Endothelial cell (in vitro differentiated cells): ENCODE data around the gene LUZP1. TPM values are rescaled to one million over a fixed set of nuclear protein-coding genes. Genes with fewer than 3 reads are reported as not detected.

ENCODE experiments used
- DNase-seq: peaks from one replicate; pipeline ENCODE4 v3.0.0; 2021; ENCODE audit warnings: low spot score
- H3K27ac Mint-ChIP-seq: one replicate; pipeline ENCODE4 v1.8.0; 2021; ENCODE audit warnings: mixed read lengths, inconsistent platforms; ENCODE audit not compliant: unreplicated experiment
- H3K27me3 Mint-ChIP-seq: one replicate; pipeline ENCODE4 v1.8.0; 2021; ENCODE audit warnings: mild to moderate bottlenecking, moderate library complexity, mixed read lengths, inconsistent platforms; ENCODE audit not compliant: unreplicated experiment
- H3K36me3 Mint-ChIP-seq: one replicate; pipeline ENCODE4 v1.8.0; 2021; ENCODE audit warnings: mild to moderate bottlenecking, low read depth, mixed read lengths, inconsistent platforms; ENCODE audit not compliant: unreplicated experiment
- H3K4me1 Mint-ChIP-seq: one replicate; pipeline ENCODE4 v1.8.0; 2021; ENCODE audit warnings: mild to moderate bottlenecking, mixed read lengths, inconsistent platforms; ENCODE audit not compliant: unreplicated experiment
- H3K4me3 Mint-ChIP-seq: one replicate; pipeline ENCODE4 v1.8.0; 2021; ENCODE audit warnings: mild to moderate bottlenecking, mixed read lengths, inconsistent platforms; ENCODE audit not compliant: unreplicated experiment
- H3K9me3 Mint-ChIP-seq: one replicate; pipeline ENCODE4 v1.8.0; 2021; ENCODE audit warnings: mixed read lengths, inconsistent platforms; ENCODE audit not compliant: unreplicated experiment
- CTCF ChIP-seq: fragments of 200-600 bp; sonication (generic); IDR thresholded peaks from one replicate; pipeline ENCODE4 v1.5.0; 2021; ENCODE audit warnings: antibody characterized with exemption; ENCODE audit not compliant: unreplicated experiment
- total RNA-seq: library from RNA; stranded (reverse); fragmentation: NEBNext Ultra II Directional; extraction: Animal tissue kit (Norgen Biotek cat#: 25700); gene quantifications from one replicate; pipeline ENCODE4 v1.2.1, GENCODE V29; 2021; ENCODE audit not compliant: unreplicated experiment

The LUZP1 gene
- total RNA-seq, 1 donor from 2014 or later: 103 TPM

- Mint-ChIP-seq H3K27me3 (no peaks in the 10 kb centered on the region), H3K36me3 (no peaks in the 10 kb centered on the region), H3K4me3 (no peak overlapping the region), H3K27ac (no peak overlapping the region), H3K9me3 (no peaks in the 10 kb centered on the region), H3K4me1 (peaks cover 21% of the 10 kb centered on the region)
- no peak for DNase-seq
- TF ChIP-seq CTCF: no peak
These were observed 17.9 kb downstream of the LUZP1 start for GRCh38 chr1:23150742-23151141.

- no peak for DNase-seq
- no peaks in the 10 kb centered on the region for H3K27me3 Mint-ChIP-seq
- no peaks in the 10 kb centered on the region for H3K9me3 Mint-ChIP-seq
- H3K36me3 Mint-ChIP-seq: no peaks in the 10 kb centered on the region
- no peak for TF ChIP-seq CTCF
- peaks cover 17% of the 10 kb centered on the region for H3K4me1 Mint-ChIP-seq
- no peak overlapping the region for H3K27ac Mint-ChIP-seq
- H3K4me3 Mint-ChIP-seq: no peak overlapping the region
These were observed 18.5 kb downstream of the LUZP1 start for GRCh38 chr1:23150125-23150524.

GRCh38 chr1:23149114-23149513, 19.5 kb downstream of the LUZP1 start:
- no peak overlapping the region for H3K4me3 Mint-ChIP-seq
- H3K4me1 Mint-ChIP-seq: peaks cover 14% of the 10 kb centered on the region
- H3K36me3 Mint-ChIP-seq: peaks cover 4% of the 10 kb centered on the region
- no peak for DNase-seq
- H3K9me3 Mint-ChIP-seq: no peaks in the 10 kb centered on the region
- no peak overlapping the region for H3K27ac Mint-ChIP-seq
- no peak for TF ChIP-seq CTCF
- peaks cover 1% of the 10 kb centered on the region for H3K27me3 Mint-ChIP-seq

GRCh38 chr1:23148084-23148483, 20.6 kb downstream of the LUZP1 start:
- no peaks in the 10 kb centered on the region for H3K9me3 Mint-ChIP-seq
- peaks cover 1% of the 10 kb centered on the region for H3K27me3 Mint-ChIP-seq
- peaks cover 12% of the 10 kb centered on the region for H3K4me1 Mint-ChIP-seq
- no peak for TF ChIP-seq CTCF
- no peak overlapping the region for H3K27ac Mint-ChIP-seq
- DNase-seq: no peak
- H3K4me3 Mint-ChIP-seq: no peak overlapping the region
- peaks cover 4% of the 10 kb centered on the region for H3K36me3 Mint-ChIP-seq

- no peak overlapping the region for H3K4me3 Mint-ChIP-seq
- no peak for TF ChIP-seq CTCF
- H3K27ac Mint-ChIP-seq: peak overlapping the region; percentile 87
These were observed 27.6 kb downstream of the LUZP1 start for GRCh38 chr1:23140940-23141596.

More at GRCh38 chr1:23140940-23141596, 27.6 kb downstream of the LUZP1 start:
- Mint-ChIP-seq H3K36me3 (peaks cover 7% of the 10 kb centered on the region), H3K4me1 (peaks cover 4% of the 10 kb centered on the region), H3K9me3 (no peaks in the 10 kb centered on the region), H3K27me3 (peaks cover 1% of the 10 kb centered on the region)
- DNase-seq: no peak
